Activated T-helper 1 cell treated with Interleukin-2 at 50 U/mL for 16 hours (primary cell): ENCODE results near the gene ENDOV.
"Not testable (repeated sequence)": the region's sequence is repeated elsewhere in the genome, so short reads cannot be mapped to it uniquely, and the experiment has no call there.

Source experiments
- DNase-seq: peaks from one replicate; pipeline ENCODE4 v3.0.0-alpha.2; 2020; ENCODE audit warnings: low read depth

Gene ENDOV

DNA sequence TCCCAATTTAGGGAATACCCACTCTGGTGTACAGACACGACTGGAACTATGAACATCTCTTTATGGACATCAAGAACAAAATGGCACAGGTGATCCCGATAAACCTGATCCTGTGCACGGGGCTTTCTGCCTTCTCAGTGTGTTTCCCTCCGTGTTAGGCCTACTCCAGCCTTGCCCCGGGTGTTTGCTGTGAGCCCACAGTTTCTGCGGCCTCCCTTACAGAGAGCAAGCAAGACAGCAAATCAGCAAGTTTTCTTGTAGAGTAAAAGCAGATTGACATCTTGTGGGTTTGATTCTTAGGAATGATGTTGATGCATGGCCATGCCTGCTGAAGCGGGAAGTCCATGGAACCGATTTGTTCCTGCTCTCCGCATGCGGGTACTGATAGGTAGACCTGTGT, 26.4 kb upstream of the ENDOV start:
- DNase-seq = no peak

- DNase-seq = no peak
These were observed 25.7 kb upstream of the ENDOV start for GRCh38 chr17:80389011-80389995.

DNA sequence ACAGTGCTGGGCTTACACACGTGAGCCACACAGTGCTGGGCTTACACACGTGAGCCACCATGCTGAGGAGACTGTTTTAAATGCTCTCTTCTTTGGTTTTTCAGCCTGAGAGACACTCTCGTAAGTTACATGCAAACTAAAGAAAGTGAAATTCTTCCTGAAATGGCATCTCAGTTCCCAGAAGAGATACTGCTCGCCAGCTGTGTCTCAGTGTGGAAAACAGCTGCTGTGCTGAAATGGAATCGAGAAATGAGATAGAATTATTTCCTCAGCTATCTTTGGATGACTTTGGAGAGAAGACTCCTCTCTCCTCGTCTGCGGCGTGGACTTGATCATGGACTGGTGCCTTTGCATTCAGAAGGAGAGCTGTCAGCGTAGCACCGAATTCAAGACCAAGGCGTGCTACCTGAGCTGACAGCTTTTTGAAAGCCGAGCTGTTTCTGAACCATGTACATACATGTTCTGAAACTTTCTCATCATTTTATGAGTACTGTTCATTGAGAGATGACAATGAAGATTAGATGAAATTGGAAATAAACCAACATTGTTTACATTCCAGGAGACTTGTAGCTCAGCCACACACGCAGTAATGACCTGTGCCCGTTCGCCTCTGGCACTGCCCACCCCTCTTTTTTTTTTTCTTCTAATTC, 21.6 kb upstream of the ENDOV start:
- no peak for DNase-seq

- no peak for DNase-seq
These were observed 21.0 kb upstream of the ENDOV start for GRCh38 chr17:80393961-80394360.

DNA sequence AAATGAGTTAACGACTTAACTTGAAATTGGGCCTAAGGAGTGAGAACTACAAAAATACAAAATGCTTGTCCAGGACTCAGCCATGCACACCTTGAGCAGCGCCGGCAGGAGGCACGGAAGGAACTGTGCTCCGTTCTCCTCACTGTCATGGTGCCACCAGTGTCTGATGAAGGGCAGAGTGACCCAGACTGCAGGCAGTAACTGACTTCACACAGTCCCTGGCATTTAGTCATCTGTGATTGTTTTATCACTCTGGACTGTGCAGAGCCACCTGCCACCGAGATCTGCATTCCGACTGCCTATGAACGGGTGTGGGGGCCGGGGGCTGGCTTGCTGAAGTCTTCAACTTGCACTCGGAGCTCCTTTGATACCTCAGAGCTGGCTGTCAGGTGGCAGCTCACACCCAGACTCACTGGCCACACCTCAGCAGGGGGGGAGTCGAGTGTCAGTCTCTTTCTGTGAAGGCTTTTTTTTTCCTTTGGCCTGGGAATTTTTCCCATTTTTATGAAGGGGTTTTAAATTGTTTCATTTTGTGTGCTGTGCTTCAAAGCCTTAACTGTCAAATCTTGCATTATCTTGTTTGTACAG, 20.2 kb upstream of the ENDOV start:
- no peak for DNase-seq

- DNase-seq = no peak
These were observed 19.4 kb upstream of the ENDOV start for GRCh38 chr17:80395402-80396151.

- no peak for DNase-seq
These were observed 18.6 kb upstream of the ENDOV start for GRCh38 chr17:80396157-80397033.

- DNase-seq = no peak
These were observed 18.0 kb upstream of the ENDOV start for GRCh38 chr17:80397034-80397387.

- DNase-seq = no peak
These were observed 17.3 kb upstream of the ENDOV start for GRCh38 chr17:80397686-80398085.

- not testable (repeated sequence) for DNase-seq
These were observed 13.9 kb upstream of the ENDOV start for GRCh38 chr17:80401086-80401485.

GRCh38 chr17:80402102-80402501, 12.9 kb upstream of the ENDOV start:
- not testable (repeated sequence) for DNase-seq

- no peak for DNase-seq
These were observed 12.0 kb upstream of the ENDOV start for GRCh38 chr17:80402959-80403358.

GRCh38 chr17:80406146-80406545, 8.8 kb upstream of the ENDOV start:
- DNase-seq = no peak

DNA sequence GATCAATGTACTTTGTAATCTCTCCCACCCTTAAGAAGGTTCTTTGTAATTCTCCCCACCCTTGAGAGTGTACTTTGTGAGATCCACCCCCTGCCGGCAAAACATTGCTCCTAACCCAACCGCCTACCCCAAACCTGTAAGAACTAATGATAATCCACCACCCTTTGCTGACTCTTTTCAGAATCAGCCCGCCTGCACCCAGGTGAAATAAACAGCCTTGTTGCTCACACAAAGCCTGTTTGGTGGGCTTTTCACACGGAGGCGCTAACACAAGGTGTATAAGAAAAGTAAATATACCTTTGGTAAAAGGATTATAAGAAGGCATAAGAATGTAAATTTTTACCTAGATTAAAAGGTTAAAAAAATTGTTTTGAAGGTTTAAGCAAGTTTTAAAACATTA, 7.0 kb upstream of the ENDOV start:
- DNase-seq = not testable (repeated sequence)

GRCh38 chr17:80408872-80409271, 6.1 kb upstream of the ENDOV start:
- DNase-seq = no peak

- DNase-seq = no peak
These were observed 5.3 kb upstream of the ENDOV start for GRCh38 chr17:80409626-80410025.

DNA sequence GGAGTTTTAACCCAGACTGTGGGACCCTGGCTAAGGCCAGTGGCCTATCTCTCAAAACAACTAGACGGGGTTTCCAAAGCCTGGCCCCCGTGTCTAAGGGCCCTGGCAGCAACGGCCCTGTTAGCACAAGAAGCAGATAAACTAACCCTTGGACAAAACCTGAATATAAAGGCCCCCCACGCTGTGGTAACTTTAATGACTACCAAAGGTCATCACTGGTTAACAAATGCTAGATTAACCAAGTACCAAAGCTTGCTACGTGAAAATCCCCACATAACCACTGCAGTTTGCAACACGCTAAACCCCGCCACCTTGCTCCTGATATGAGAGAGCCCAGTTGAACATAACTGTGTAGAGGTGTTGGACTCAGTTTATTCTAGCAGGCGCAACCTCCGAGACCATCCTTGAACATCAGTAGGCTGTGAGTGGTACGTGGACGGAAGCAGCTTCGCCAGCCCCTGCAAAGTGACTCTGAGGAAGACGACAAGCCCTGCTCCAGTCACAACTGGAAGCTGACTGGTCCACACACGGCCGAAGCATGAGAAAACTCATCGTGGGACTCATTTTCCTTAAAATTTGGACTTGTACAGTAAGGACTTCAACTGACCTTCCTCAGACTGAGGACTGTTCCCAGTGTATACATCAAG, 4.4 kb upstream of the ENDOV start:
- DNase-seq = not testable (repeated sequence)

DNA sequence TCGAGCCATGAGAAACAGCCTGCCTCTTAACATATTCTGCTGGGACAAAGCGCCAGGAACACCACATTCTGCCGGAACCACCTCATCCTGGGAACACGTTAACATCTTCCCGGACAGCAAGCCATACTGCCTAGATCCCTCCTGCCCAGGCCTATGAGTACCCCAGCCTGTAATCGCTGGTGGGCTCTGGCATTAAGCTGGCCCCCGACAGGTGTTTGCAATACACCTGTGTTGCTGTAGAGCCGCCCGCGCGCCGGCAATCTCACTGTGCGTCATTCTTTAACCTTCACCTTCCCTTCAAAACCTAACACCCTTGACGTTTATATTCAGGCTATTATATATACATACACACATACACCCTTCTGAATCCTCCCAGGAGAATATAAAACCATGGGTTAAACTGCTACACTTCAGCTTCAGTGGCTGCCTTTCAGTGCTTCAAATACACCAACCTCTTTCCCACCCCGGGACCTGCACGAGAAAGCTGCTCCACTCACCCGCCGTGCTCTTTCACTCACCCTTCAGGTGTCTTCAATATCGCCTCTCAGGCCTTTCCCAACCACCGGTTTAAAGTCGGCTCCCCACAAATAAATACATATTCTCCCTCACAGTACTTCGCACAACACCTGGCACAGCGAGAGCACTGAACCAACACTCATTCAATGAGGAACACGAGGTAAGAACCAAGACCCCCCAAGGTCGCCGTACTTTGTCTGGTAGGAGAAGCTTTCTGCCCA, 1.0 kb upstream of the ENDOV start:
- no peak for DNase-seq

DNA sequence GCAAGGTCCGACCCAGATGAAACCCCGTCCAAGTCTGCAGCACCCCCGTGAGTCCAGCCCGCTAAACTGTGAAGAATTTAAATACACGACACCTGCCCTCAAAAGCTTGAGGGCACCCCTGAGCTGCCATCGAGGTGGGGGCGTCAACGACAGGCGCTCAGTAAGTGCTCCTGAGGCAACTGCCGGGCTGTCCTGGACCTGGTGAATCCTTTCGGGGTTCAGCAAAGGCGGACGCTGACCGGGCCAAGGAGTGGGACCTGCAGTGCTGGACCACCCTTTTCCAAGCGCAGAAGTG, 512 bp upstream of the ENDOV start:
- no peak for DNase-seq

- DNase-seq = no peak
These were observed 715 bp downstream of the ENDOV start for GRCh38 chr17:80415626-80416137.
